ENCODE results near the gene FRMD5. TPM values are rescaled to one million over a fixed set of nuclear protein-coding genes. Genes with fewer than 3 reads are reported as not detected.

Gene FRMD5
- total RNA-seq, 1 experiment from 2014 or later, result 3.9 TPM

DNA sequence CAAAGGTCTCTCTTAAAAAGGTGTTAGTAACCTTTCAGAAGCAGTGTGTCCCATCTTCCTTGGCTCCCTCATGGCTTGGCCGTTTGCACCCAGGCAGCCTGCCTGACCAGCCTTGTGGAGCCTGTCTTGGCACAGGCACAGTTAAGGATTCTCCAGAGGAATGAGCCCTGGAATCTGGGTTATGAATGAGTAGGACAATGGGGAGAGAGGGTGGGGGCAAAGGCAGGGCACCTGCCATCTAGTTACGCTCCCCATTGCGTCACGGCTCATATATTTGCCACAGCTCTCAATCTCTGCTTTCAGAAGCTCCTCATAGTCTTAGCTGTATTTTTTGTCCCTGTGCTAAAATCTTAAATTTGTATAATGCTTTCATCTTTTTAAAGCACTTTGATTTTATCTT, 317.7 kb downstream of the FRMD5 start:
- no peak overlapping the region for H4K5ac ChIP-seq (ENCODE audit: insufficient read length, low read depth, low read length)
- H3K4me1 ChIP-seq (ENCODE audit: insufficient read depth, low read length), result peaks cover 6% of the 10 kb centered on the region; the same call in 1 of the 2 replicates
- H3K18ac ChIP-seq (ENCODE audit: insufficient read length, low read depth, low read length), result no peak overlapping the region
- no peaks in the 10 kb centered on the region for H3K9me3 ChIP-seq (ENCODE audit: control insufficient read depth, low read depth, low read length)
- H4K8ac ChIP-seq (replicated peaks; ENCODE audit: insufficient read length, low read depth, low read length), result no peak overlapping the region
- no peak overlapping the region for H2BK120ac ChIP-seq (ENCODE audit: low read depth, low read length, poor library complexity, severe bottlenecking)
- H3K27me3 Mint-ChIP-seq (ENCODE audit: low read depth), result no peaks in the 10 kb centered on the region
- no peak overlapping the region for H2AFZ ChIP-seq (ENCODE audit: low read length)
- no peak overlapping the region for H3K23ac ChIP-seq (ENCODE audit: insufficient read length, low read depth, low read length)
- H3K4ac ChIP-seq (ENCODE audit: low read depth, low read length), result no peak overlapping the region
- no peaks in the 10 kb centered on the region for H3K79me2 ChIP-seq (ENCODE audit: insufficient read depth, low read length)
- H3K27ac Mint-ChIP-seq, result peak overlapping the region in 1 of 3 experiments; percentile 85; a peak in 1 of 7 replicates
- H2AK5ac ChIP-seq (ENCODE audit: insufficient read length, low read length), result no peak overlapping the region
- no peak overlapping the region for H2BK12ac ChIP-seq (ENCODE audit: insufficient read length, low read depth, low read length)
- no peaks in the 10 kb centered on the region for H3K79me1 ChIP-seq (ENCODE audit: insufficient read depth, low read depth, low read length, poor library complexity, severe bottlenecking)
- no peak for DNase-seq
- H3K27me3 ChIP-seq (ENCODE audit: insufficient read depth, low read length), result no peaks in the 10 kb centered on the region
- TF ChIP-seq, protein P1, sequence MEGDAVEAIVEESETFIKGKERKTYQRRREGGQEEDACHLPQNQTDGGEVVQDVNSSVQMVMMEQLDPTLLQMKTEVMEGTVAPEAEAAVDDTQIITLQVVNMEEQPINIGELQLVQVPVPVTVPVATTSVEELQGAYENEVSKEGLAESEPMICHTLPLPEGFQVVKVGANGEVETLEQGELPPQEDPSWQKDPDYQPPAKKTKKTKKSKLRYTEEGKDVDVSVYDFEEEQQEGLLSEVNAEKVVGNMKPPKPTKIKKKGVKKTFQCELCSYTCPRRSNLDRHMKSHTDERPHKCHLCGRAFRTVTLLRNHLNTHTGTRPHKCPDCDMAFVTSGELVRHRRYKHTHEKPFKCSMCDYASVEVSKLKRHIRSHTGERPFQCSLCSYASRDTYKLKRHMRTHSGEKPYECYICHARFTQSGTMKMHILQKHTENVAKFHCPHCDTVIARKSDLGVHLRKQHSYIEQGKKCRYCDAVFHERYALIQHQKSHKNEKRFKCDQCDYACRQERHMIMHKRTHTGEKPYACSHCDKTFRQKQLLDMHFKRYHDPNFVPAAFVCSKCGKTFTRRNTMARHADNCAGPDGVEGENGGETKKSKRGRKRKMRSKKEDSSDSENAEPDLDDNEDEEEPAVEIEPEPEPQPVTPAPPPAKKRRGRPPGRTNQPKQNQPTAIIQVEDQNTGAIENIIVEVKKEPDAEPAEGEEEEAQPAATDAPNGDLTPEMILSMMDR (conservative IDR thresholded peaks at IDR 0.05), result no peak
- no peak overlapping the region for H3T11ph ChIP-seq (ENCODE audit: low read length)
- no peak overlapping the region for H3K56ac ChIP-seq (ENCODE audit: insufficient read length, low read depth, low read length)
- no CpG with 5 or more reads among the region's 4 CpGs for WGBS (ENCODE audit: extremely low coverage, insufficient read length, low lambda C conversion rate)
- peaks cover 8 to 40% (median 16%) of the 10 kb centered on the region in 3 experiments; a peak in 6 of 7 replicates for H3K36me3 Mint-ChIP-seq (ENCODE audit: insufficient read depth in 1 of 3, low read depth in 3 of 3)
- no peak overlapping the region for H3K4me2 ChIP-seq (ENCODE audit: insufficient read depth, insufficient read length, low read length)
- no peak overlapping the region for H2BK5ac ChIP-seq (ENCODE audit: insufficient read length, low read length)
- no peak overlapping the region for H3K9ac ChIP-seq (ENCODE audit: extremely low read depth, insufficient read length, low read length)
- no peak overlapping the region for H4K91ac ChIP-seq (ENCODE audit: insufficient read length, low read depth, low read length)
- no peak overlapping the region for H2BK20ac ChIP-seq (ENCODE audit: low read depth, low read length, poor library complexity, severe bottlenecking)
- H3K23me2 ChIP-seq (ENCODE audit: insufficient read length, low read depth, low read length, poor library complexity, severe bottlenecking), result no peaks in the 10 kb centered on the region
- H3K4me3 Mint-ChIP-seq, result no peak overlapping the region
- no peak overlapping the region for H2BK15ac ChIP-seq (ENCODE audit: low read depth, low read length)
- peaks cover 17 to 20% of the 10 kb centered on the region in 2 experiments for H3K4me1 Mint-ChIP-seq
- no peak overlapping the region for H3K14ac ChIP-seq (ENCODE audit: insufficient read depth, low read length)
- H4K20me1 ChIP-seq (ENCODE audit: control insufficient read depth, insufficient read depth, insufficient read length), result no peaks in the 10 kb centered on the region
- no peaks in the 10 kb centered on the region for H3K9me3 Mint-ChIP-seq
- H3K27ac ChIP-seq (ENCODE audit: insufficient read length, low read depth, low read length), result no peak overlapping the region
